HUES48 (cell line): ENCODE results near the gene TACC2.

Source experiments
- H3K27ac ChIP-seq: one replicate; pipeline ENCODE4 v1.7.0; 2013; ENCODE audit warnings: low read depth, low read length, inconsistent platforms
- H3K27me3 ChIP-seq: 2 replicates; pipeline ENCODE4 v1.6.1; 2013; ENCODE audit warnings: mild to moderate bottlenecking, low read length; ENCODE audit not compliant: control insufficient read depth, insufficient read depth
- H3K36me3 ChIP-seq: 2 replicates; pipeline ENCODE4 v1.6.1; 2013; ENCODE audit warnings: low read length; ENCODE audit not compliant: control insufficient read depth, insufficient read depth
- H3K4me1 ChIP-seq: 2 replicates; pipeline ENCODE4 v1.6.1; 2013; ENCODE audit warnings: mild to moderate bottlenecking, low read length; ENCODE audit not compliant: control insufficient read depth, insufficient read depth
- H3K4me3 ChIP-seq: 2 replicates; pipeline ENCODE4 v1.5.1; 2013; ENCODE audit warnings: mild to moderate bottlenecking, low read depth, low read length
- H3K9ac ChIP-seq: 2 replicates; pipeline ENCODE4 v1.6.1; 2013; ENCODE audit warnings: mild to moderate bottlenecking, low read depth, low read length, moderate library complexity
- H3K9me3 ChIP-seq: 2 replicates; pipeline ENCODE4 v1.6.1; 2013; ENCODE audit warnings: low read length; ENCODE audit not compliant: control insufficient read depth, insufficient read depth

The TACC2 gene

GRCh38 chr10:122030200-122030552 lies 41.2 kb downstream of the TACC2 start:
- Histone ChIP-seq H3K9me3 (no peaks in the 10 kb centered on the region), H3K4me3 (no peak overlapping the region), H3K27me3 (no peaks in the 10 kb centered on the region), H3K4me1 (no peaks in the 10 kb centered on the region), H3K36me3 (no peaks in the 10 kb centered on the region), H3K9ac (no peak overlapping the region), H3K27ac (no peak overlapping the region)

GRCh38 chr10:122033224-122033926 lies 44.4 kb downstream of the TACC2 start:
- Histone ChIP-seq H3K9ac (no peak overlapping the region), H3K4me3 (no peak overlapping the region), H3K36me3 (no peaks in the 10 kb centered on the region), H3K9me3 (no peaks in the 10 kb centered on the region), H3K27ac (no peak overlapping the region), H3K27me3 (no peaks in the 10 kb centered on the region), H3K4me1 (no peaks in the 10 kb centered on the region)

GRCh38 chr10:122034149-122034756 lies 45.3 kb downstream of the TACC2 start:
- Histone ChIP-seq H3K36me3 (no peaks in the 10 kb centered on the region), H3K9ac (no peak overlapping the region), H3K4me1 (no peaks in the 10 kb centered on the region), H3K27ac (no peak overlapping the region), H3K9me3 (no peaks in the 10 kb centered on the region), H3K4me3 (no peak overlapping the region), H3K27me3 (no peaks in the 10 kb centered on the region)

GRCh38 chr10:122040786-122041185 lies 51.8 kb downstream of the TACC2 start:
- no peak overlapping the region for H3K9ac ChIP-seq
- no peak overlapping the region for H3K4me3 ChIP-seq
- H3K4me1 ChIP-seq, result peaks cover 18% of the 10 kb centered on the region
- H3K27me3 ChIP-seq, result no peaks in the 10 kb centered on the region
- H3K27ac ChIP-seq, result no peak overlapping the region
- no peaks in the 10 kb centered on the region for H3K9me3 ChIP-seq
- H3K36me3 ChIP-seq, result no peaks in the 10 kb centered on the region

GRCh38 chr10:122042836-122043235 lies 53.9 kb downstream of the TACC2 start:
- Histone ChIP-seq H3K36me3 (no peaks in the 10 kb centered on the region), H3K27me3 (no peaks in the 10 kb centered on the region), H3K9ac (no peak overlapping the region), H3K4me1 (peaks cover 18% of the 10 kb centered on the region), H3K9me3 (no peaks in the 10 kb centered on the region), H3K4me3 (no peak overlapping the region), H3K27ac (no peak overlapping the region)

- Histone ChIP-seq H3K9me3 (no peaks in the 10 kb centered on the region), H3K27ac (peak overlapping the region; percentile 47), H3K4me3 (no peak overlapping the region), H3K4me1 (peaks cover 18% of the 10 kb centered on the region), H3K36me3 (no peaks in the 10 kb centered on the region), H3K27me3 (no peaks in the 10 kb centered on the region), H3K9ac (no peak overlapping the region)
Observed at GRCh38 chr10:122044045-122044661, 55.2 kb downstream of the TACC2 start.

GRCh38 chr10:122044713-122045112 lies 55.8 kb downstream of the TACC2 start:
- H3K36me3 ChIP-seq, result no peaks in the 10 kb centered on the region
- no peaks in the 10 kb centered on the region for H3K27me3 ChIP-seq
- peaks cover 18% of the 10 kb centered on the region for H3K4me1 ChIP-seq
- H3K9ac ChIP-seq, result no peak overlapping the region
- H3K4me3 ChIP-seq, result peak overlapping the region; percentile 15; the same call in 1 of the 2 replicates
- no peaks in the 10 kb centered on the region for H3K9me3 ChIP-seq
- peak overlapping the region; percentile 47 for H3K27ac ChIP-seq

GRCh38 chr10:122045212-122045611 lies 56.2 kb downstream of the TACC2 start:
- H3K36me3 ChIP-seq, result no peaks in the 10 kb centered on the region
- H3K27ac ChIP-seq, result peak overlapping the region; percentile 47
- H3K4me1 ChIP-seq, result peaks cover 18% of the 10 kb centered on the region
- H3K9ac ChIP-seq, result no peak overlapping the region
- H3K4me3 ChIP-seq, result peak overlapping the region; percentile 15; the same call in 1 of the 2 replicates
- no peaks in the 10 kb centered on the region for H3K9me3 ChIP-seq
- no peaks in the 10 kb centered on the region for H3K27me3 ChIP-seq

- H3K27me3 ChIP-seq, result no peaks in the 10 kb centered on the region
- H3K9me3 ChIP-seq, result no peaks in the 10 kb centered on the region
- H3K27ac ChIP-seq, result no peak overlapping the region
- no peak overlapping the region for H3K4me3 ChIP-seq
- peaks cover 21% of the 10 kb centered on the region for H3K4me1 ChIP-seq
- no peaks in the 10 kb centered on the region for H3K36me3 ChIP-seq
- no peak overlapping the region for H3K9ac ChIP-seq
Observed at GRCh38 chr10:122047560-122047959, 58.6 kb downstream of the TACC2 start.

- no peak overlapping the region for H3K4me3 ChIP-seq
- H3K27me3 ChIP-seq, result no peaks in the 10 kb centered on the region
- no peak overlapping the region for H3K9ac ChIP-seq
- H3K9me3 ChIP-seq, result no peaks in the 10 kb centered on the region
- no peak overlapping the region for H3K27ac ChIP-seq
- peaks cover 15% of the 10 kb centered on the region for H3K4me1 ChIP-seq
- no peaks in the 10 kb centered on the region for H3K36me3 ChIP-seq
Observed at GRCh38 chr10:122049076-122049475, 60.1 kb downstream of the TACC2 start.

GRCh38 chr10:122050311-122050710 lies 61.3 kb downstream of the TACC2 start:
- Histone ChIP-seq H3K27ac (no peak overlapping the region), H3K4me1 (peaks cover 3% of the 10 kb centered on the region; the same call in 1 of the 2 replicates), H3K36me3 (no peaks in the 10 kb centered on the region), H3K27me3 (no peaks in the 10 kb centered on the region), H3K9me3 (no peaks in the 10 kb centered on the region), H3K9ac (no peak overlapping the region), H3K4me3 (no peak overlapping the region)
